Smooth muscle cell of the brain vasculature (primary cell): ENCODE results near the gene CD72.

Source experiments
- DNase-seq: peaks from one replicate; pipeline ENCODE4 v3.0.0-alpha.2; 2012; ENCODE audit warnings: low read depth, low spot score

Gene CD72

GRCh38 chr9:35560625-35561337 lies 57.4 kb downstream of the CD72 start:
- DNase-seq: no peak
